HG02870 (cell line): ENCODE results near the gene MGAT5.

Experiments
- ATAC-seq: cut with Tn5 transposase; IDR thresholded peaks from one replicate; pipeline ENCODE4 v1.9.1; 2021; ENCODE audit warnings: mild to moderate bottlenecking, moderate library complexity; ENCODE audit not compliant: unreplicated experiment

Gene MGAT5

DNA sequence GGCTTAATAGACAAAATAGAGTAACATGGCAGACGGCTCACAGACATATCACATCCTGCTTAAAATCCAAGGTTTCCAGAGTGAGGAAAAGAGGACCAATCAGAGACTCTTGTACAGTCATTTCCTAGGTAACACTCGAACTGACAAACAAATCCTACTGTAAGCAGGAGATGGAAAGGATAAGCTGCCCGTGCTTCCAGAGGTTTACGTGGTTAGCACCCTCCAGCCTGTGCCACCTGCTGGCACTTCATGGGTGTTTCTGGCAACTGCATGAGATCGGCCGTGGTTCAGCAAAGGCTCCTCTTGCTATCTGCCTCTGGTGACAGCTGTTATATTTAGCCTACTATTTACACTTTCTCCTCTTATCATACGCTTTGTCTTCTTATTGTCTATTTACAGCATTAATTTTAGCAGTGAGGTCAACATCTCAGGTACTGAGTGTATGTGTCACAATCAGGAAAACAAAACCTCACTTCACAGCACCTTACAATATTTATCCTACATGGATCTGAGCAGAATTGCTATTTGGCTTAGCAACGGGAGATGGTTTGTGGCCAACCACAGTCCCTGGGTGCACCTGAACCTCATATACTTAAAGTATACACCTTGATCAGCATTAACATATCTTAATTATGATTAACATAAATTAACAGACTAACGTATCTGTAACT lies 238.0 kb downstream of the MGAT5 start:
- no peak for ATAC-seq

DNA sequence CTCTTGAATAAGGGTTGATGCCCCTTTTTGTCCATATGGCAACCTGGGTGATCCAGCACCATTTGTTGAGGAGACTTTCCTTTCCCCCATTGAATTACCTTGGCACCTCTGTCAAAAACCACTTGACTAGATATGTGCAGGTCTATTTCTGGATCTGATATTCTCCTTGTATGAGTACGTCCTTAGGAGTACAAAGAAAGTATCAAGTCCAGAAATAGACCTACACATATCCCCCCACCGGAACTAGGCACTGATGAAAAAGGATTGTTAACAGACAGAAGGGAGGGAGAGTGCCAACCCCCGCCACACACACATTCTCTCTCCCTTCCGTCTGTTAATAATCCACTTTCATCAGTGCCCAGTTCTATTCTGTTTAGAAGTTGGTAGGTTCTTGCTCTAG lies 239.9 kb downstream of the MGAT5 start:
- no peak for ATAC-seq

DNA sequence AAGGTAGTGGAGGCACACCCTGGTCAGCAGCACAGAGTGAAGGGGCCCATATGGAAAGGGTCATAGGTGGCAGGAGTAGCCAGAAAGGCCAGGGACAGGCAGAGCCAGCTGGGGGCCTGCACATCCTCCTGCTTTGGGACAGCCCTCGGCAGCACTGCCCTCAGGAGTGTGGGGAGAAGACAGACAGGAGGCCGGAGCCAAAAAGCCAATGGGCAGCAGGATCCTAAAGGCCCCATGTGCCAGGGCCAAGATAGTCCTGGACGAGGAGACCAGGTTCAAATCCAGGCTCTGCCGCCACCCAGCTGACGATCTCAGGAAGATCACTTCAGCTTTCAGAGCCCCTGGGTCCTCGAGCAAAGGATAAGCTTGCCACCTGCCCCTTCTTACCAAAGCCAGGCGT lies 244.8 kb downstream of the MGAT5 start:
- no peak for ATAC-seq

DNA sequence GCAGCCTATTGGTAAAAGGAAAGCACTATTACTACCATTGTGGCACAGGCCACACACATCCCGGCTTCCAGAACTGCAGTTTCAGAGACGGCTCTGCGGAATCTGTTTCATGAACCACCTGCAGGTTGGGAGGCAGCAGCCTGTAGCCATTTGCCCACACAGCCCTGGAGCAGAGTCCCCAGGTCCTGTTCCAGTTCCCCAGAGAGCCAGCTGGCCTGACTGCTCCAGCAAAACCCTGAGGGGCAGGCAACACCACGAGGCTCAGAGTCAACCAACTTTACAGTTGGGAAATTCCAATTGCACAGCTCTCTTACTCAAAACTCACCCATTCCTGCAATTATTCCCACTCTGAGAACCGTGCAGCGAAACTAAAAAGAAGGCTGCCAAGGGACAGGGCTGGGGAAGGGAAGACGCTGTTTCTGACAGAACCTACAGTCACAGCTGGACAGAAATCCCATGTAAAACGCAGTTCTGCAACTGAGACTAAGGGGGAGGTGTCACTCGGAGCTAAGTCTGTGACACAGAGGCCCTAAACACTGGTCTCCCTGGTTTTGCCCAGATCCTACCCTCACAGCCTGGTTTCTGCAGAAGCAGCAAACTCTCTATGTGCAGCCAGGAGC lies 245.5 kb downstream of the MGAT5 start:
- ATAC-seq: no peak

DNA sequence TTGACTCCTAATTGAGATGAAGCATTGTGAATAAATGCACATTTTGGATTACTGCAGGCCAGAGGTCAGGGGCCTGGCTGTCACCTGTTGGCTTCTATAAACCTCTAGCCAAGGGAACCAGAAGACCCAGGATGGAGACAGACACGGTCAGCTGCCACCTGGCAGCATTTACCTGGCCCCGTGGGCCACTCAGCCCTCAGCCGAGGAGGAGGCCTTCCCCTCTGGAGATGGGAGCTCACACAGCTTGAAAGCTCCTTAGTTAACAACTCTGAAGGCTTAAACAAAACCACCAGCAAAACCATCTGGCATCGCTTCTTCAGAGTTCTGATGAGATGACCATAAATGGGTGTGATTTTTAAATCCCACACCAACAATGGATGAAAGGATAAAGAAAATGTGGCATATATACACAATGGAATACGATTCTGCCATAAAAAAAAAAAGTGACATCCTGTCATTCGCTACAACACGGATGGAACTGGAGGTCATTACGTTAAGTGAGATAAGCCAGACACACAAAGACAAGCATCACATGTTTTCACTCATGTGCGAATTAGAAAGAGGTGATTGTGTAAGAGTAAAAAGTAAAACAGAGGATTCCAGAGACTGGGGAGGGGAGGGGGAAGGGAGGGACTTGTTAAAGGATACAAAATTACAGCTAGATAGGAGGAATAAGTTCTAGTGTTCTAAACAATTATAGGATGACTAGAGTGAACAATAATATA lies 246.5 kb downstream of the MGAT5 start:
- ATAC-seq: no peak

DNA sequence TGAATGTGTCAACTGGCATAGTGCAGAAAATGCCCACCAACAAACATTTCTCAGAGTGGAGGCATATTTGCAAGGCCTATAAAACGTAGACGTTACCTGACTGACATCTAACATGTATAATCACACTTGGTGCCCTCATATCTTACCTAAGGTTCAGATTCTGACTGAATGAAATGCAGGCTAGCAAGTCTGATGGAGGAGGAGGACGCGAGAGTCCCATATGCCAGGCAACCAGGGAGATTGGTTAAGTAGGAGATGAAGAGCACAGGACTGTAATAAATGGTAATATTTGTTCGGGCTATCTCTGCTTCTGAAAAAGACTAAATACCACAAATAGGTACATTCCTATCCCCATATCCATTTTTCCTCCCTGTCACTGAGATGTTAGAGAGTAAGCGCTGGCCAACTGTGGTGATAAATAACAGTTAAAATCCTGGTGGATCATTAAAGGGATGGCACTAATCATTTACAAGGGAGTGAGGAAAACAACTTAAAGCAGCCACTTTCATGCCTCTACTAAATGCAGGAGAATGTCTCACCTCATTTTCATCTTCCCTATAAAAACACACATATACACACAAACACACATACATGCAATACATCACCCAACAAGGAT lies 247.7 kb downstream of the MGAT5 start:
- no peak for ATAC-seq

DNA sequence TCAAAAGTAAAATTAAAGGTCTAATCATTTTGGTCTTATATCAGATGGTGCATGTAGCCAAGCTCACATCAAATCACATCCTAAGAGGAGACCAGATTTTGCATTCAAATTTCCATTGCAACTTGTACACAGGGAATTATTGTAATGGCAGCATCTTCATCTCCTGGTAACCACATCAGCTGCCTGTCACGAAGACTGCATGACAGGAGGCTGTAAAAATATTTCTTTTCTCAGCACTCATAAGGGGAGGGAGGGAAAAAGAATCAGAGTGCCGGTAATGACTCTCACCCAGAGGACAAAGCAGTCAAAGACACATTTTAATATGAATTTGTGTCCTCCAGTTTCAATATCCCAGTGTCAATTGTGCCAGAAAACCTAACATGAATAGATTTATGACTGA lies 248.2 kb downstream of the MGAT5 start:
- ATAC-seq: no peak
